ENCODE measurements around the gene PFKM.

DNA sequence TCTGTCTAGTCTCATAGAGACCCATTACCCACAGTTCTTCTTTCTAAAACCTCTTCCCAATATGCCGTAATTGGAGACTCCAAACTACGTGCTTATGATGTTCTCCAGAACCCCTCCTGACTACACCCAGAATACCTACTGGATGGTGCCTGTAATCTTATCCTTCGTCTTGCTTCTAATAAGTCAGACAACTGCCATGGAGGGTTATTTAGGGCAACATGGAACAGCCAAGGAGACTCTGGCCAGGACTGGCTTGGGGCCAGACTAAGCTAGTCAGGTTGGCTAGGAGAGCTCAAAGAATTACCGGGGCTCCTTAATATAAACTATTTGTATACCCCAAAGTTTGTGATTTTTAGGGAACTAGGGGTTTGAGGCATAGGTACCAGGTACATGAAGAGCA lies 6.8 kb downstream of the PFKM start:
- no peak for TF ChIP-seq POLR2AphosphoS5 (IDR thresholded peaks at IDR 0.05; ENCODE audit: borderline replicate concordance, low read depth, low read length)
- no peak for TF ChIP-seq EZH2 (IDR thresholded peaks at IDR 0.05)

Data from SK-N-MC (cell line).